ENCODE measurements around the gene STK11. TPM values are rescaled to one million over a fixed set of nuclear protein-coding genes. Genes with fewer than 3 reads are reported as not detected.
A peak's percentile ranks its signal among the peaks of the same experiment; 100 is the strongest.

The STK11 gene
- total RNA-seq, 2 experiments from 2014 or later = 76.5 to 78.4 TPM

DNA sequence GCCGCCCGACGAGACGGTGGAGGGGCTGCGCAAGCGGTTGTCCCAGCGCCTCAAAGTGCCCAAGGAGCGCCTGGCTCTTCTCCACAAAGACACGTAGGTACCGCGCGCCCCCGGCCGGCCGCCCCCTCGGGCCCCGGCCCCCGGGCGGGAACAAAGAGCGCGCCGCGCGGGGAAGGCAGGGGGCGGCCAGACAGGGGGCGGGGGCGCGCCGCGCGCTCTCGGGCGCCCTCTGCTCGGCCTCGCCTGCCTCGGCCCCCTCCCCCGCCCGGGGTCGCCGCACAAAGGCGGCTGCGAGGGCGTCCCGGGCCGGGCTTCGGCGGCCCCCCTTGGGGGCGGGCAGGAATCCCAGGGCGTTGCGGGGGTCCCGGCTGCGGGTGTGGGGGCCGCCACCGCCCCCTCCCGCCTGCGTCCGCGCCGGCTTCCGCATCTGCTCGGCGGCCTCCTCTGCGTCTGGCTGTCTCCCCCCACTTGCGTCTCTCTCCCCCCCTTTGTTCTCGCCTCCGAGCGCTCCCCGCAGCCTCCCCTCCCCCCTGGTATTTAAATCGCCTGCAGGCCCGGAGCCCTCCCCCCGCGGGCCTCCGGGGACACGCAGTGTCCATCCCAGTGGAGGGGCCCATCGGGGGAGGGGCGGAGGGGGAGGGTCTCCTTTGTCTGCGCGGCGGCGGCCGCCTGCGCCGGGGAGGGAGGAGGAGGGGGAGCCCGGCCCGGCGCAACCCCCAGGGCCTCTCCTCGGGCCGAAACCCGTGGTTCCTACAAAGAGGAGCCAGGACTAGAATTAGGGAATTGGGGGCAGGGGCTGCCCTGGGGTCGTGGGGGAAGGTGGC lies 45.1 kb downstream of the STK11 start:
- no TSS peak for BruUV-seq (replicated peaks)
- Histone ChIP-seq H3K36me3 (ENCODE audit: insufficient read depth, low read length) (peaks cover 58% of the 10 kb centered on the region), H2AFZ (ENCODE audit: low read length) (no peak overlapping the region), H3K9me3 (ENCODE audit: low read length) (no peaks in the 10 kb centered on the region), H3K27ac (ENCODE audit: low read depth, low read length, poor library complexity, severe bottlenecking) (peak overlapping the region; percentile 87), H3K4me3 (ENCODE audit: low read depth, low read length, poor library complexity, severe bottlenecking) (peak overlapping the region; percentile 97), H3K4me2 (ENCODE audit: low read length) (peak overlapping the region; percentile 100), H3K79me2 (ENCODE audit: insufficient read depth, low read depth, low read length) (peaks cover 37% of the 10 kb centered on the region; the same call in 1 of the 2 replicates), H3K4me1 (ENCODE audit: insufficient read depth, low read length, poor library complexity, severe bottlenecking) (peaks cover 39% of the 10 kb centered on the region), H4K20me1 (ENCODE audit: insufficient read depth, low read length) (0 out of 2 replicates have a peak, but pooled peaks cover 7% of the 10 kb centered on the region), H3K9me2 (ENCODE audit: insufficient read depth, low read length) (no peaks in the 10 kb centered on the region)
- intact Hi-C loops (cut with micrococcal nuclease; ENCODE audit: unreplicated experiment) = no loop called here
- CTCF ChIA-PET (ENCODE audit: unreplicated experiment) = no interaction called here
- peak; percentile 74 for DNase-seq (ENCODE audit: low spot score)
- TF ChIP-seq, protein P1, sequence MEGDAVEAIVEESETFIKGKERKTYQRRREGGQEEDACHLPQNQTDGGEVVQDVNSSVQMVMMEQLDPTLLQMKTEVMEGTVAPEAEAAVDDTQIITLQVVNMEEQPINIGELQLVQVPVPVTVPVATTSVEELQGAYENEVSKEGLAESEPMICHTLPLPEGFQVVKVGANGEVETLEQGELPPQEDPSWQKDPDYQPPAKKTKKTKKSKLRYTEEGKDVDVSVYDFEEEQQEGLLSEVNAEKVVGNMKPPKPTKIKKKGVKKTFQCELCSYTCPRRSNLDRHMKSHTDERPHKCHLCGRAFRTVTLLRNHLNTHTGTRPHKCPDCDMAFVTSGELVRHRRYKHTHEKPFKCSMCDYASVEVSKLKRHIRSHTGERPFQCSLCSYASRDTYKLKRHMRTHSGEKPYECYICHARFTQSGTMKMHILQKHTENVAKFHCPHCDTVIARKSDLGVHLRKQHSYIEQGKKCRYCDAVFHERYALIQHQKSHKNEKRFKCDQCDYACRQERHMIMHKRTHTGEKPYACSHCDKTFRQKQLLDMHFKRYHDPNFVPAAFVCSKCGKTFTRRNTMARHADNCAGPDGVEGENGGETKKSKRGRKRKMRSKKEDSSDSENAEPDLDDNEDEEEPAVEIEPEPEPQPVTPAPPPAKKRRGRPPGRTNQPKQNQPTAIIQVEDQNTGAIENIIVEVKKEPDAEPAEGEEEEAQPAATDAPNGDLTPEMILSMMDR (conservative IDR thresholded peaks at IDR 0.05; ENCODE audit: low read length) = no peak
- no peak for TF ChIP-seq EZH2phosphoT487 (IDR thresholded peaks at IDR 0.05; ENCODE audit: borderline replicate concordance, low read depth, low read length)
- POLR2A ChIA-PET = no interaction called here

DNA sequence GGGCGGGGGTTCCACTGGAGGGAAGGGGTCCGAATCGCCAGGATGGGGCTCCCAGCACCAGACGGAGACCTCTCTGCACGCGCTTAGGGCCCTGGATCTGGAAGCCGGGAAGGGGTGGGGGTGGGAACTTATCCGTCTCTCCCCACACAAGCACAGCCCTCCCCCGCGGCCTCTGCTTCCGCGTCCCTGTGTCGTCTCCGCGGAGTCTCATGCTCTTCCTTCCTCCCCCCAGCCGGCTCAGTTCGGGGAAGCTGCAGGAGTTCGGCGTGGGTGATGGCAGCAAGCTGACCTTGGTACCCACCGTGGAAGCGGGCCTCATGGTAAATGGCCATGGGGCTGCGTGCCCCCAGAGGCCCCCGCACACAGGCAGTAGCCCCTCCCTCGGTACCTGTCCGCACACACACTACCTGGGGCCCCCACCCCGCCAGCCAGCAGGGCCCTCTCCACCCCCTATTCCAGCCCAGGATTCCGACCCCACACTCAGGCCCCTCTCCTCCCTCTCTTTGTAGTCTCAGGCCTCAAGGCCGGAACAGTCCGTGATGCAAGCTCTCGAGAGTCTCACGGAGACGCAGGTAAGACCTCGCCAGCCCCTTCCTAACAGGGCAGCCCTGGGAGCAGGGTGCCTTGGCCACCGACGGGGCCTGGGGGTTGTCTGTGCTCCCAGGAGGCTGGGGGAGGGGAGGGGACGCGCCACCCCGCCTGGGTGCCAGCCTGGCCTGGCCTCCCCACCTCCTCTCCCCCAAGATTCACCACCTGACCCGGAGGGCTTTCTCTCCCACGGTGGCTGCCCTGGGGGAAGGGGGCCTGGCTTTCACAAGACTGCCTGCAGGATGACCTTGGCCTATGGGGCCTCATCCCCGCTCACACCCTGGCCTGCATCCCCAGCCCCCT lies 46.0 kb downstream of the STK11 start:
- H3K4me1 ChIP-seq (ENCODE audit: insufficient read depth, low read length, poor library complexity, severe bottlenecking) = peaks cover 36% of the 10 kb centered on the region

More for the DNA sequence above, 46.0 kb downstream of the STK11 start:
- H3K4me3 ChIP-seq (ENCODE audit: low read depth, low read length, poor library complexity, severe bottlenecking) = peak overlapping the region; percentile 97
- peak overlapping the region; percentile 87 for H3K27ac ChIP-seq (ENCODE audit: low read depth, low read length, poor library complexity, severe bottlenecking)
- intact Hi-C loops (cut with micrococcal nuclease; ENCODE audit: unreplicated experiment) = no loop called here
- H3K9me2 ChIP-seq (ENCODE audit: insufficient read depth, low read length) = no peaks in the 10 kb centered on the region
- peak; percentile 71 for DNase-seq (ENCODE audit: low spot score)
- BruUV-seq (replicated peaks) = no TSS peak
- H3K79me2 ChIP-seq (ENCODE audit: insufficient read depth, low read depth, low read length) = peaks cover 37% of the 10 kb centered on the region; the same call in 1 of the 2 replicates
- TF ChIP-seq, protein P1 (conservative IDR thresholded peaks at IDR 0.05; ENCODE audit: low read length) = no peak
- no peak for TF ChIP-seq EZH2phosphoT487 (IDR thresholded peaks at IDR 0.05; ENCODE audit: borderline replicate concordance, low read depth, low read length)
- H4K20me1 ChIP-seq (ENCODE audit: insufficient read depth, low read length) = 0 out of 2 replicates have a peak, but pooled peaks cover 7% of the 10 kb centered on the region
- peaks cover 61% of the 10 kb centered on the region for H3K36me3 ChIP-seq (ENCODE audit: insufficient read depth, low read length)
- H2AFZ ChIP-seq (ENCODE audit: low read length) = no peak overlapping the region
- peak overlapping the region; percentile 100 for H3K4me2 ChIP-seq (ENCODE audit: low read length)
- H3K9me3 ChIP-seq (ENCODE audit: low read length) = no peaks in the 10 kb centered on the region
- CTCF ChIA-PET (ENCODE audit: unreplicated experiment) = interaction anchor here (0.7 kb wide), 1 partner anchor 15 kb away, joined by 3 read pairs; no protein-coding TSS in a partner anchor
- POLR2A ChIA-PET = interaction anchor here (0.7 kb wide), 2 partner anchors 365 to 536 kb away, joined by 3 read pairs; no protein-coding TSS in a partner anchor
